Retinal pigment epithelial cell (primary cell): ENCODE data around the gene PRKAR2B.

Source experiments
- DNase-seq: peaks from one replicate; pipeline ENCODE4 v3.0.0-alpha.2; 2010; ENCODE audit warnings: low read depth
- H3K4me3 ChIP-seq: 2 replicates; pipeline ENCODE4 v1.5.1; 2011; ENCODE audit warnings: mild to moderate bottlenecking, low read length, control low read depth, moderate library complexity
- CTCF ChIP-seq: conservative IDR thresholded peaks from 2 replicates; pipeline ENCODE4 v1.5.1; 2011; ENCODE audit warnings: low read depth, low read length, control low read depth, inconsistent platforms

Gene PRKAR2B

DNA sequence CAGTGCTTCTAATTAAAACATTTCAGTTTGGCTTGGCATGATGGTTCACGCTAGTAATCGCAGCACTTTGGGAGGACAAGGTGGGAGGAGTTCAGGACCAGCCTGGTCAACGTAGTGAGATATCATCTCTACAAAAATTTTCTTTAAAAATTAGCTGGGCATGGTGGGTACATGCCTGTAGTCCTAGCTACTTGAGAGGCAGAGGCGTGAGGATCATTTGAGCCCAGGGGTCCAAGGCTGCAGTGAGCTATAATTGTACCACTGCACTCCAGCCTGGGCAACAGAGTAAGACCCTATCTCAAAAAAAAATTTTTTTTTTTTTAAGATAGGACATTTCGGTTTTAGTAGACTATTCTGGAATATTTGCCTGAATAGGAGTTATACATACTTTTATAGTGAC lies 136.7 kb downstream of the PRKAR2B start:
- TF ChIP-seq CTCF, result no peak
- no peak overlapping the region for H3K4me3 ChIP-seq
- DNase-seq, result no peak

DNA sequence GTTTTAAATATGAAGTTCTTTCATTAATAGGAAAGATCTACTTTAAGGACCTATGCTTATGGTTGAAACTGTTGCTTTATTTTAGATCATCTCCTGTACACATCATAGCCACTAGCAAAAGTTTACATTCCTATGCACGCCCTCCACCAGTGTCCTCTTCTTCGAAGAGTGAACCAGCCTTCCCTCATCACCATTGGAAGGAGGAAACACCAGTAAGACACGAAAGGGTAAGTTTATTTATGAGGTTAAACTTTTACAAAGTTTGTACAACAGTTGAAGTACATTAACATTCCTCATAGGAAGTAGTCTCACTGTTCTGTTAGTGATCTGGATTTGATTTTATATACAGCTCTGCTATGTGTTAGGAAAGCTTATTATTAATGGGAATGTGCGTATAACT lies 141.2 kb downstream of the PRKAR2B start:
- DNase-seq, result no peak
- no peak overlapping the region for H3K4me3 ChIP-seq
- TF ChIP-seq CTCF, result no peak

DNA sequence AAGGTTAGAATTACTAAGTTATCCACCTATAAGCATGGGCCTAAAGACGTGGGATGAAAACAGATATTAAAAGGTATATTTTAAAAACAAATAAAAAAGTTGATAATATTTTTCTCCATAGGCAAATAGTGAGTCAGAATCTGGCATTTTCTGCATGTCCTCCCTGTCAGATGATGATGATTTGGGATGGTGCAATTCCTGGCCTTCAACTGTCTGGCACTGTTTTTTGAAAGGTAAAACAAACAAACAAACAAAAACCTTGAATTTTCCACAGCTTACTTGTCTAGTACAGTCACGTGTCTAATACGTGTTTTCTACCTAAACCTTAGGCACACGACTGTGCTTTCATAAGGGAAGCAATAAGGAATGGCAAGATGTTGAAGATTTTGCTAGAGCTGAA lies 141.7 kb downstream of the PRKAR2B start:
- no peak for DNase-seq
- no peak for TF ChIP-seq CTCF
- no peak overlapping the region for H3K4me3 ChIP-seq

DNA sequence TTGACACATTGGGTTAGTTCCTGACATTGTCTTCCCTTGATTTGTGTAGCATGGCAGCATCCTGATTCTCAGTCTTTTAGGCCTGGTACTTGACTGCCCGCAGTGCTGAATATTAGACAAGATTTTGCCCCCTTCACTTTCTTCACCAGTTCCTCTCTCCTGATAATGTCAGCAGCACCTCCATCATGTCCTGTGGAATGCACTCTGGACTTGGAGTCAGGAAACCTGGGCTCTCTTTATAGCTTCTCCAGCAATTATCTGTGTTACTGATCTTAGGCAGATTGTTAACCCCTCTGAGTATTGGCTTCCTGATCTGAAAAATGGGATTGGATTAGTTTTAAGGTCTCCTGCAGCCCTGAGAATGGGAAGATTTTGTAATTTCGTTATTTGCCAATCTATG lies 143.3 kb downstream of the PRKAR2B start:
- H3K4me3 ChIP-seq, result no peak overlapping the region
- no peak for DNase-seq
- no peak for TF ChIP-seq CTCF

GRCh38 chr7:107190090-107190489 lies 145.6 kb downstream of the PRKAR2B start:
- DNase-seq, result no peak
- H3K4me3 ChIP-seq, result no peak overlapping the region
- TF ChIP-seq CTCF, result no peak

DNA sequence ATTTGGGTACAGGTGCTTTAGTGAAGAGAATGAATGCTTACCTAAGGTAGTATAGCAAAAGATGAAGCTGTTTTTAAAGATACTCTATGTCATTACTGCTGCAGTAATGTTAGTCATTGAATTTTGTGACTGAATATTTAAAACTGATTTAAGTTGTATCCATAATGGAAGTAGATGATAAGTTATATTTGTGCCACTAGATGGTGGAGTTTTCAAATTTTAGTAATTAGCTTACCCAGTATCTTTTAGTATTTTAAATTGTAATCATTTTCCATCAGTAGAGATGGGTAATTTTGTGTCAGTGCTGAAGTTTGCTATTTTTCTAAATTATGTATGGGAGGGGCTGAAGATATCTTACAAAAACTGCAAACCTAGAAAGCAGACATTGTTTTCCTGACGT lies 149.5 kb downstream of the PRKAR2B start:
- no peak for TF ChIP-seq CTCF
- no peak overlapping the region for H3K4me3 ChIP-seq
- no peak for DNase-seq

DNA sequence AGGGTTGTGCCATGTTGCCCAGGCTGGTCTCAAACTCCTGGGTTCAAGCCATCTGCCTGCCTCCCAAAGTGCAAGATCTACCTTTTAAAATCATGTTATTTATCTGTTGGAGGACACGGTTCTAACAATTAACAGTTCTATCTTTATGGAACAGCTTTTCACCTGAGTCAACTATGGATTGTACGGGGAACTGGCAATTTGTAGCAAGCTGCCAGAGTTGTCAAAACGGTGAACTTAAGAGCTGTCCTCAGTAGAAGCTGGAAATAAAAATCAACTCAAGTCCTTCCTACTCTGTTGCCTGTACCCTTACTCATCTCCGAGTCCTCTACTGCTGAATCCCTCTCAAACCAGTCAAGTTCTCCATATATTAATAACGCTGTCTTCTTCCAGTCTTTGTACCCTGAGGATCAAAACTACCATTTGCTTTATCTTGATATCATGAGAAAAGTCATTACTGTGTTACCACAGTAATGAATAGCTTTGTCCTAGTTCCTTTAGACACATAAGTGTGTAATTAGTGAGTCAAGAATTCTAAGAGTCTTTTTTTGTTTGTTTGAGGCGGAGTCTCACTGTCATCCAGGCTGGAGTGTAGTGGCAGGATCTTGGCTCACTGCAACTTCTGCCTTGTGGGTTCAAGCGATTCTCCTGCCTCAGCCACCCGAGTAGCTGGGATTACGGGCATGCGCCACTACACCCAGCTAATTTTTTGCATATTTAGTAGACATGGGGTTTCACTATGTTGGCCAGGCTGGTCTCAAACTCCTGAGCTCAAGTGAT lies 152.5 kb downstream of the PRKAR2B start:
- H3K4me3 ChIP-seq, result no peak overlapping the region
- TF ChIP-seq CTCF, result no peak
- DNase-seq, result no peak
